OCI-LY3 (cell line): ENCODE data around the gene PNPLA8.

Source experiments
- CTCF ChIP-seq: fragments of 200-600, 300-600 bp; sonication (generic); IDR thresholded peaks from 2 replicates; pipeline ENCODE4 v1.5.1; 2014; ENCODE audit warnings: antibody characterized with exemption, low read length, low read depth
- EZH2phosphoT487 ChIP-seq: fragments of 200-600 bp; shearing (Covaris generic); IDR thresholded peaks from 2 replicates; pipeline ENCODE4 v1.6.1; 2018; ENCODE audit warnings: antibody characterized with exemption, mixed run types, low read depth

- TF ChIP-seq CTCF (no peak), EZH2phosphoT487 (no peak)
Observed at GRCh38 chr7:108467391-108467790, 58.5 kb downstream of the PNPLA8 start.
